OCI-LY3 (cell line): ENCODE data around the gene HDAC4.

ENCODE experiments used
- CTCF ChIP-seq: fragments of 200-600, 300-600 bp; sonication (generic); IDR thresholded peaks from 2 replicates; pipeline ENCODE4 v1.5.1; 2014; ENCODE audit warnings: antibody characterized with exemption, low read length, low read depth
- EZH2phosphoT487 ChIP-seq: fragments of 200-600 bp; shearing (Covaris generic); IDR thresholded peaks from 2 replicates; pipeline ENCODE4 v1.6.1; 2018; ENCODE audit warnings: antibody characterized with exemption, mixed run types, low read depth

- TF ChIP-seq EZH2phosphoT487 (no peak), CTCF (no peak)
Observed at GRCh38 chr2:239145106-239145505, 255.7 kb downstream of the HDAC4 start.
